Large intestine (tissue), 3 donors: ENCODE results near the gene RUFY4. TPM values are rescaled to one million over a fixed set of nuclear protein-coding genes. Genes with fewer than 3 reads are reported as not detected.
"Not testable (repeated sequence)": the region's sequence is repeated elsewhere in the genome, so short reads cannot be mapped to it uniquely, and the experiment has no call there.

Source experiments
- DNase-seq, 2 donors: peaks; one replicate each; pipeline versions ENCODE4 v3.0.0 to v3.0.0-alpha.2; 2013
- H3K27ac ChIP-seq: one replicate; pipeline ENCODE4 v1.5.1; 2013; ENCODE audit warnings: low read length
- H3K27me3 ChIP-seq: 2 replicates; pipeline ENCODE4 v1.6.1; 2013; ENCODE audit warnings: low read length; ENCODE audit not compliant: control insufficient read depth, insufficient read depth
- H3K36me3 ChIP-seq: 2 replicates; pipeline ENCODE4 v1.6.1; 2013; ENCODE audit warnings: low read length; ENCODE audit not compliant: control insufficient read depth, insufficient read depth
- H3K4me1 ChIP-seq: one replicate; pipeline ENCODE4 v1.6.1; 2013; ENCODE audit warnings: low read length; ENCODE audit not compliant: control insufficient read depth, insufficient read depth
- H3K4me3 ChIP-seq: one replicate; pipeline ENCODE4 v1.5.1; 2013; ENCODE audit warnings: low read length
- H3K9me3 ChIP-seq: one replicate; pipeline ENCODE4 v1.6.1; 2013; ENCODE audit warnings: mild to moderate bottlenecking, low read depth, low read length, moderate library complexity; ENCODE audit not compliant: control insufficient read depth
- WGBS: methylation state at CpG from one replicate; pipeline ENCODE4 v1.1.5; 2013; ENCODE audit warnings: low lambda C conversion rate; ENCODE audit not compliant: insufficient coverage; 5-methylcytosine and 5-hydroxymethylcytosine counted together
- polyA plus RNA-seq: library from polyadenylated mRNA; unstranded; fragments of 120-200 nt; gene quantifications from one replicate; pipeline ENCODE4 v1.2.1, GENCODE V29; 2013

The RUFY4 gene
- polyA plus RNA-seq, 1 donor: 0.69 TPM

DNA sequence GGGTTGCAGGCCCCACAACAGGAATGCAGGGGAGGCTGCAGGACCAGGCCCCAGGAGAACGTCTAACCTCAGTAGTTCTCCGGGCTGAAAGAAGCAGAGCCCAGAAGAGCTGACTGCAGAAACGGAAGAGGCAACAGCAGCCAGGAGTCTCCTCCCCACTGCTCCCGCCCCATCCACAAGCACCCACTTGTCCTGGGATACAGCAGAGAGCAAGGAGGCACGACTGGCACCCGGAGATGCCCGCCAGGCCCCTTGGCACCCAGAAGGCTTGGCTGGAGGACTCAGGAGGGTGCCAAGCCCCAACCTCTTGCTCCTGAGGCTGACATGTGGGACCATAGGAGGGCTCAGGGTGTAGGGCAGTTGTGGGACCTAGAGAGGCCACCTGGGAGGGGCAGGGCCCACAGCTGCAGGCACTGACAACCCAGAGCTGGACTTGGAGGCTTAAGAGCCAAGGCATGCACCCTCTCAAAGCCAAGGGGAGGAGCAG, 37.2 kb upstream of the RUFY4 start:
- peaks cover 35% of the 10 kb centered on the region for H3K27me3 ChIP-seq
- peaks cover 7% of the 10 kb centered on the region for H3K4me1 ChIP-seq
- H3K4me3 ChIP-seq: no peak overlapping the region
- H3K36me3 ChIP-seq: no peaks in the 10 kb centered on the region
- WGBS: no CpG with 5 or more reads among the region's 7 CpGs
- no peak overlapping the region for H3K27ac ChIP-seq
- peaks cover 3% of the 10 kb centered on the region for H3K9me3 ChIP-seq
- no peak for DNase-seq

DNA sequence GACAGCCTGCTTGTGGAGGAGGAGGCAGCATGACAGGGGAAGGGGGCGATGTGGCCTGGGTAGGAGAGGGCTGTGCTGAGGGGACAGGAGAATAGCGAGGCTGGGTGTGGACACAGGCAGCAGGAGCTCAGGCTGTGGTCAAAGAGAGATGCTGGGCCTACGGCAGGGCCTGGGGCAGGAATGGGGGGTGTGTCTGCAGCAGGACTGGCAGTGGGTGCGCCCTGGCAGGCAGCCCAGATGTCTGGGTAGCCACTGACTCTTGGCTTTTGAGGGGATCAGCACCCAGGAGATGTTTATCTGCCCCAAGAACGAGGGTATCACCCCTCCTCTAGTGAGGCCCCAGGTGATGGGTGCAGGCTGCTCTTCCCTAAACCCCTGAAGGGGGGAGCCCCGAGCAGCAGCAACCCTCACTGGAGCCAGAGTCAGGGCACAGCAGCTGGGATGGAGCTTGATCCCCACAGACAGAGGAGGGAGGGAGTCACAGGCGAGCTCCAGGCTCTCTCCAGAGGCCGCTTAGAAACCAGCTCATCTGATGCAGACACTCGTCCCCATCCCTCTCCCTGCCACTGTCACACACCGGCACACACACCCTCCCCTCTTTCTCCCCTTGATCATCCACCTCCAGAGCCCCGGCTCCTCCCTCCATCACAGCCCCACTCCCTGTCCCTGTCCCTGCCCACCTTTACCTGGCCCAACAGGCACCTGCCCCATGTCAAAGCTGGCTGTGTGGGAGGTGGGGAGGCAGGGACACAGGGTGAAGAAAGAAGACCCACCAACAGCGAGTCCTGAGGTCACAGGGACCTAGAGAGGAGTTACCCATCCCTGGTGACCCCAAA, 36.5 kb upstream of the RUFY4 start:
- no peaks in the 10 kb centered on the region for H3K36me3 ChIP-seq
- WGBS: no CpG with 5 or more reads among the region's 12 CpGs
- H3K27ac ChIP-seq: no peak overlapping the region
- H3K9me3 ChIP-seq: peaks cover 3% of the 10 kb centered on the region
- H3K27me3 ChIP-seq: peaks cover 35% of the 10 kb centered on the region
- H3K4me3 ChIP-seq: no peak overlapping the region
- peaks cover 7% of the 10 kb centered on the region for H3K4me1 ChIP-seq
- DNase-seq: no peak

GRCh38 chr2:218033208-218033589, 35.9 kb upstream of the RUFY4 start:
- Histone ChIP-seq H3K4me1 (peaks cover 7% of the 10 kb centered on the region), H3K9me3 (peaks cover 3% of the 10 kb centered on the region), H3K36me3 (no peaks in the 10 kb centered on the region), H3K27me3 (peaks cover 35% of the 10 kb centered on the region), H3K27ac (no peak overlapping the region), H3K4me3 (no peak overlapping the region)
- WGBS: no CpG with 5 or more reads among the region's 1 CpG
- no peak for DNase-seq

GRCh38 chr2:218033590-218034496, 35.2 kb upstream of the RUFY4 start:
- Histone ChIP-seq H3K9me3 (peaks cover 3% of the 10 kb centered on the region), H3K36me3 (no peaks in the 10 kb centered on the region), H3K4me3 (no peak overlapping the region), H3K27me3 (peaks cover 39% of the 10 kb centered on the region), H3K4me1 (peaks cover 7% of the 10 kb centered on the region), H3K27ac (no peak overlapping the region)
- DNase-seq: no peak
- no CpG with 5 or more reads among the region's 45 CpGs for WGBS

- peak; percentile 68 to 70 for DNase-seq
- H3K27me3 ChIP-seq: peaks cover 44% of the 10 kb centered on the region
- no CpG with 5 or more reads among the region's 24 CpGs for WGBS
- H3K36me3 ChIP-seq, H3K4me3 ChIP-seq, H3K27ac ChIP-seq, H3K4me1 ChIP-seq, H3K9me3 ChIP-seq: not testable (repeated sequence)
Observed at GRCh38 chr2:218034497-218035213, 34.4 kb upstream of the RUFY4 start.

- peaks cover 49% of the 10 kb centered on the region for H3K27me3 ChIP-seq
- no peak overlapping the region for H3K27ac ChIP-seq
- no peak for DNase-seq
- H3K9me3 ChIP-seq: peaks cover 3% of the 10 kb centered on the region
- no CpG with 5 or more reads among the region's 12 CpGs for WGBS
- no peak overlapping the region for H3K4me3 ChIP-seq
- H3K4me1 ChIP-seq: peaks cover 7% of the 10 kb centered on the region
- no peaks in the 10 kb centered on the region for H3K36me3 ChIP-seq
Observed at GRCh38 chr2:218035463-218036100, 33.5 kb upstream of the RUFY4 start.

DNA sequence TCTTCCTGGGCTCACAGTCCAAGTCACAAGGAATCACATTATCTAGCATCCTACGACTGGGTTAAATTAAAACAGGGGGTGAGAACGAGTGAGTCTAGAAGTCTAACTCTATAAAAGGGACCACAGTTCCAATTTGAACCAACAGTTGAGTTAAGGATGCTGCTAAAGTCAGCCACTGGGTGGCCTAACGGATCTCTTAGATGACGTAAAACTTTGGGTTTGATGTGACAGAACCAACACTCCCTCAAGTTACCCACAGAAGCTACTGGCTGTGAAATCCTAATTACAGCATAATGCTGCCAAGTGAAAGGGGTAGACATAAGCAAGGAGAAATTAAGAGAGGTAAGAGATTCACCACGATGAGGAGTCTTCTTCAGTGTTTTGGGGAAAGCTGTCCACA, 32.7 kb upstream of the RUFY4 start:
- H3K36me3 ChIP-seq: no peaks in the 10 kb centered on the region
- H3K9me3 ChIP-seq: peaks cover 3% of the 10 kb centered on the region
- H3K4me3 ChIP-seq: no peak overlapping the region
- no peak overlapping the region for H3K27ac ChIP-seq
- no peak for DNase-seq
- WGBS: no CpG with 5 or more reads among the region's 5 CpGs
- H3K4me1 ChIP-seq: peaks cover 7% of the 10 kb centered on the region
- peaks cover 48% of the 10 kb centered on the region for H3K27me3 ChIP-seq

DNA sequence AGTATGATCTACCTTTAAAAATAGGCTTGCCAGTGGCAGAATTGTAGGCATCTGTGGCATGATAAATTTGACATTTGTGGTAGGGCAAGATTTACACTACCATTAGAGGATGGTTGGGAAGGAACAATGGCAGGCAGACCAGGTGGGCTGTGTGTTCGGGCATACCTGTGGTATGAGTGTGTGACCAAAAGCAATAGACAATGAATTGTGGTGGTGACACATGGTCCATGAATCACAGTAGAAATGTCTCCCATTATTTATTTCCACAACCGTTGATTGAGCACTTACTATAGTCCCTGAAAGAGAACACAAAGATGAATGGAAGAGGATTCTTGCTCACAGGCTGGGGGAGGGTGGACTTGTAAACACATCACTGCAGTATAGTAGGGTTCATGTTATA, 29.9 kb upstream of the RUFY4 start:
- Histone ChIP-seq H3K4me1 (peaks cover 4% of the 10 kb centered on the region), H3K27ac (no peak overlapping the region), H3K4me3 (no peak overlapping the region), H3K36me3 (no peaks in the 10 kb centered on the region), H3K27me3 (peaks cover 25% of the 10 kb centered on the region), H3K9me3 (peaks cover 3% of the 10 kb centered on the region)
- DNase-seq: no peak
- no CpG with 5 or more reads among the region's 2 CpGs for WGBS

- no peaks in the 10 kb centered on the region for H3K4me1 ChIP-seq
- peaks cover 20% of the 10 kb centered on the region for H3K27me3 ChIP-seq
- no peak for DNase-seq
- H3K9me3 ChIP-seq: no peaks in the 10 kb centered on the region
- no CpG with 5 or more reads among the region's 2 CpGs for WGBS
- no peaks in the 10 kb centered on the region for H3K36me3 ChIP-seq
- no peak overlapping the region for H3K27ac ChIP-seq
- H3K4me3 ChIP-seq: no peak overlapping the region
Observed at GRCh38 chr2:218040883-218041282, 28.2 kb upstream of the RUFY4 start.
